Fibroblast of the aortic adventitia (primary cell): ENCODE data around the gene ZNF280A. TPM values are rescaled to one million over a fixed set of nuclear protein-coding genes. Genes with fewer than 3 reads are reported as not detected.

Source experiments
- DNase-seq: peaks from one replicate; pipeline ENCODE4 v3.0.0-alpha.2; 2010; ENCODE audit warnings: low read depth
- H3K4me3 ChIP-seq: 2 replicates; pipeline ENCODE4 v1.5.1; 2011; ENCODE audit warnings: low read depth, mild to moderate bottlenecking, control low read depth, low read length, moderate library complexity
- total RNA-seq: library from RNA; depleted of rRNA; stranded (reverse); fragments of >200 nt; gene quantifications from 2 replicates; pipeline ENCODE4 v1.2.3, GENCODE V29; 2012; ENCODE audit warnings: low replicate concordance
- TF ChIP-seq, protein P1 (sequence below): IDR thresholded peaks from 2 replicates; pipeline ENCODE4 v1.5.1; 2011; ENCODE audit warnings: mild to moderate bottlenecking, low read length, control low read depth, inconsistent platforms; ENCODE audit not compliant: insufficient read depth

ZNF280A gene
- total RNA-seq, 1 donor = not detected

DNA sequence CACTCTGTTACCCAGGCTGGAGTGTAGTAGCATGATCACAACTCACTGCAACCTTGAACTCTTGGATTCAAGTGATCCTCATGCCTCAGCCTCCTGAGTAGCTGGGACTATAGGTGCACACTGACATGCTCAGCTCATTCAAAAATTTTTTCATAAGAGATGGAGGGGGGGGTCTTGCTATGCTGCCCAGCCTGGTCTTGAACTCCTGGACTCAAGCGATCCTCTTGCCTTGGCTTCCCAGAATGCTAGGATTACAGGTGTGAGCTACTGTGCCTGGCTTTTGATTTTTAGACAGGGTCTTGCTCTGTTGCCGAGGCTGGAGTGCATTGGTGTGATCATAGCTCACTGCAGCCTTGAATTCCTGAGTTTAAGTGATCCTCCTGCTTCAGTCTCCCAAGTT is 25.0 kb upstream of the ZNF280A start:
- TF ChIP-seq, protein P1, sequence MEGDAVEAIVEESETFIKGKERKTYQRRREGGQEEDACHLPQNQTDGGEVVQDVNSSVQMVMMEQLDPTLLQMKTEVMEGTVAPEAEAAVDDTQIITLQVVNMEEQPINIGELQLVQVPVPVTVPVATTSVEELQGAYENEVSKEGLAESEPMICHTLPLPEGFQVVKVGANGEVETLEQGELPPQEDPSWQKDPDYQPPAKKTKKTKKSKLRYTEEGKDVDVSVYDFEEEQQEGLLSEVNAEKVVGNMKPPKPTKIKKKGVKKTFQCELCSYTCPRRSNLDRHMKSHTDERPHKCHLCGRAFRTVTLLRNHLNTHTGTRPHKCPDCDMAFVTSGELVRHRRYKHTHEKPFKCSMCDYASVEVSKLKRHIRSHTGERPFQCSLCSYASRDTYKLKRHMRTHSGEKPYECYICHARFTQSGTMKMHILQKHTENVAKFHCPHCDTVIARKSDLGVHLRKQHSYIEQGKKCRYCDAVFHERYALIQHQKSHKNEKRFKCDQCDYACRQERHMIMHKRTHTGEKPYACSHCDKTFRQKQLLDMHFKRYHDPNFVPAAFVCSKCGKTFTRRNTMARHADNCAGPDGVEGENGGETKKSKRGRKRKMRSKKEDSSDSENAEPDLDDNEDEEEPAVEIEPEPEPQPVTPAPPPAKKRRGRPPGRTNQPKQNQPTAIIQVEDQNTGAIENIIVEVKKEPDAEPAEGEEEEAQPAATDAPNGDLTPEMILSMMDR = no peak
- no peak overlapping the region for H3K4me3 ChIP-seq
- no peak for DNase-seq

DNA sequence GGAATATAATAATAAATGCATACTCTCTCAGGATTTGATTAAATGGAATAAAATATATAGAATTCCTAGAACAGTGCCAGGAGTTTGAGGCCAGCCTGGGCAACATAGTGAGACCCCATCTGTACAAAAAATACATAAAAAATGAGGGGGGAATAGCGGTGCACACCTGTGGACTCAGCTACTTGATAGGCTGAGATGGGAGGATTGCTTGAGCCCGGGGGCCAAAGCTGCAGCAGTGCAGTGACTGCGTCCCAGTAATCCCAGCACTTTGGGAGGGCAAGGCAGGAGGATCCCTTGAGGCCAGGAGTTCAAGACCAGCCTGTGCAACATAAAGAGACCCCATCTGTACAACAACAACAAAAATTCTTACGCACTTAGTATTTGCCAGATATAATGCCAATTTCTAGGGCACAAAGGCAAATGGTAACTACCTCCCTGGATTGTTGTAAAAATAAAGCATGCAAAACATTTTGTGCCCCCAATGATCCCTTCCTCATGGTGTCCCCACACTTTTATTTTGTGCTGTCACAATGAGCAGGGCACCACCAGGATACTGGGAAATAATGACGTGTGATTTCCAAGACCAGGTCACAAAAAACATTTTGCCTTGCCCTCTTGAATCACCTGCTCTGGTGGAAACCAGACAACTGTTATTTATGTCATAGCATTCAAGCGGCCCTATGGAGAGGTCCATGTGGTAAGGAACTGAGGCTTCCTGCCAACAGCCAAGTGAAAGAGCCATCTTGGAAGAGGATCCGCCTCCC is 18.3 kb upstream of the ZNF280A start:
- TF ChIP-seq, protein P1 = no peak
- DNase-seq = no peak
- H3K4me3 ChIP-seq = no peak overlapping the region

DNA sequence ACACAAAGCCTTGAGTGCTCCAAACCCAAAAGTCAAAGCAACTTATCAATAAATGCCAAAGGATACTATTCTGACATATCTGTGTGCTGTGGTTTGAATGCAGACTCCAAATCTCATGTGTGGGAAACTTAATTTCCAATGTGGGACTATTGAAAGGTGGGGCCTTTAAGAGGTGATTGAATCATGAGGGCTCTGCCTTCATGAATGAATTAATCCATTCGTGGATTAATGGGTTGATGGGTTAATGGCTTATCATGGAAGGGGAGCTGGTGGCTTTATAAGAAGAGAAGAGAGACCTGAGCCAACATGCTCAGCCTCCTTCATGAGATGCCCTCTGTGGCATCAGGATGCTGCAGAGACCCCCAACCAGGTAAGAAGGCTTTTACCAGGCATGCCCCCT is 16.8 kb upstream of the ZNF280A start:
- TF ChIP-seq, protein P1 = no peak
- no peak for DNase-seq
- H3K4me3 ChIP-seq = no peak overlapping the region

DNA sequence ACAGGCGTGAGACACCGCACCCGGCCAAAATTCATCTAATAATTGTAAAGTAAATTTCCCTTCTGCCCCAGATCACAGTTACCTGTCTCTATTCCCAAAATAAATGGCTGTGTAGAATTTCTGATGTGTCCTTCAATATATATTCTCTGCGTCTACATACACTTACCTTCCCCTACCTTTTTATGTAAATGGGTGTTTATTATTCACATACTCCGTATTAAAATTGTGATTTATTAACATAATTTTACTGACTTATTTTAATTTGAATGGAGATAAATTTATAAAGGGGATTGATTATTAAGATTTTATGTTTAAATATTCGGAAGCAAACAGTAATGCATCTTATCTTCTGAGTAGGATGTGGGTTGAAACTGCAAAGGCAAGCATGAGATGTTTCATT is 16.4 kb upstream of the ZNF280A start:
- TF ChIP-seq, protein P1 = no peak
- DNase-seq = no peak

DNA sequence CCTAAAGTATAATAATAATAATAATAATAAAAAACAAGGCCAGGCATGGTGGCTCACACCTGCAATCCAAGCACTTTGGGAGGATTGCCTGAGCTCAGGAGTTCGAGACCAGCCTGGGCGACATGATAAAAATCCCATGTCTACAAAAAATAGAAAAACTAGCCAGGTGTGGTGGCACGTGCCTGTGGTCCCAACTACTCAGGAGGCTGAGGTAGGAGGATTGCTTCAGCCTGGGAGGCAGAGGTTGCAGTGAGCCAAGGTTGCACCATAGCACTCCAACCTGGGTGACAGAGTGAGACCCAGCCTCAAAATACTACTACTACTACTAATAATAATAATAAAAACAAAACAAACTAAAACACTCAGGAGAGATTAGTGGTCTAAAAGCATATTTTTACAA is 15.6 kb upstream of the ZNF280A start:
- no peak for DNase-seq
- TF ChIP-seq, protein P1 = no peak
- no peak overlapping the region for H3K4me3 ChIP-seq

More for the DNA sequence above, 16.4 kb upstream of the ZNF280A start:
- H3K4me3 ChIP-seq = no peak overlapping the region

DNA sequence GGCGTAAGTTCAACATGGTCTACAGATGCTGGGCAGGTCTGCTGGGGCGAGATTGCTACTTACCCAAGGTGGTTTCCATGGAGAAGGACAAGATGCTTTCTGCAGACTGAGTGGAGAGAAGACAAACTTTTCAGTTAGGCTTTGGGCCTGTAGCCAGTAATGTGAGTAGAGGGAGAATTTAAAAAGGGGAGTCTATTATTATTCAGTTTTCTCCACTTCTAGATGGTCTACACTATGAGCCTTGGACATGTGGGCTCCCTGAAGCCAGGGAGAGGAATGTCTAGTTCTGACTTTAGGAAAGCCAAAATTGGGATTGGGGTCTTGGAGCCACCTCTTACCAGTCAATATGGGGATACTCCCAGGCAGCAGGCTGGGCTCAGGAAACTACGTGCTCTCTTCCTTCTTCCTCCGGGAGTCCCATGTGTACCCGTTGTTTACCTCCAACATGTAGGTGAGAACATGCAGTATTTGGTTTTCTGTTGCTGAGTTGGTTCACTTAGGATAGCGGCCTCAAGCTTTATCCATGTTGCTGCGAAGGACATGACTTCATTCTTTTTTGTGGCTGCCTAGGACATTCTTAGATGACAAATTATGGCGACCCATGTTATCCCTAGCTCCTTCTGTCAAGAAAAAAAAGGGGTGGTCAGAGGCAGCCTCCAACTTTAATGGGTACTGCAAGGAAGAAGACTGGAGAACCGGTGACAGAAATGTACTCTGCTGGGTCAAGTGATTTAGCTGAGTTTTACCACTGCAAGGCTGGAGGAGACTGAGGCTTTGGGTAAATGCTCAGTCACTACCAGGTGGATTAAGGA is 14.7 kb upstream of the ZNF280A start:
- no peak overlapping the region for H3K4me3 ChIP-seq
- TF ChIP-seq, protein P1 = no peak
- no peak for DNase-seq
